Mucosa of descending colon (tissue), 3 donors: Measurements from ENCODE around the gene COQ8A. TPM values are rescaled to one million over a fixed set of nuclear protein-coding genes. Genes with fewer than 3 reads are reported as not detected.

Experiments
- ATAC-seq: fragments of 200-7000 bp; cut with Tn5 transposase; one replicate; pipeline ENCODE4 v1.9.1; 2020; ENCODE audit warnings: mild to moderate bottlenecking, moderate library complexity
- DNase-seq, 3 donors: peaks; one replicate each; pipeline ENCODE4 v3.0.0-alpha.2; 2020
- H3K36me3 ChIP-seq: fragments of 200-600 bp; one replicate; pipeline ENCODE4 v1.8.0; 2021; ENCODE audit warnings: low read depth, mild to moderate bottlenecking
- H3K4me1 ChIP-seq: fragments of 200-600 bp; one replicate; pipeline ENCODE4 v1.8.0; 2021; ENCODE audit warnings: low read depth, mild to moderate bottlenecking
- H3K4me3 ChIP-seq: fragments of 200-600 bp; one replicate; pipeline ENCODE4 v1.8.0; 2021; ENCODE audit warnings: mild to moderate bottlenecking
- H3K9me3 ChIP-seq: fragments of 200-600 bp; one replicate; pipeline ENCODE4 v1.8.0; 2021; ENCODE audit warnings: mild to moderate bottlenecking
- intact Hi-C, 2 donors: fragments of 100-400 bp; cut with DNase I in 1 of 2; cut with micrococcal nuclease in 1 of 2; formaldehyde crosslinking; loops; one replicate each; pipeline versions ENCODE4 v1.11.0 to v1.11.1; 2022; cut with DNase I, micrococcal nuclease
- total RNA-seq, 3 donors: library from RNA; stranded (reverse); fragmentation: NEBNext Ultra II Directional in 2 of 3; extraction: Animal tissue kit (Norgen Biotek cat#: 25700) in 2 of 3; gene quantifications; one replicate each; pipeline versions ENCODE4 v1.2.1 to v1.2.4, GENCODE V29; 2021 to 2023
- TF ChIP-seq, protein P1 (sequence below): fragments of 200-600 bp; IDR thresholded peaks from one replicate; pipeline ENCODE4 v1.8.0; 2022; ENCODE audit warnings: antibody characterized with exemption, mild to moderate bottlenecking
- donor health status: DM: no; HTN: no; CAD: no; lungs with moderate emphysema.
- donor health status: DM: no; HTN: no; CAD: no.
- donor health status: DM: no; HTN: yes; CAD: no.

COQ8A gene
- total RNA-seq, 3 donors from 2014 or later = 47.3 to 77.9 (median 67.1) TPM

DNA sequence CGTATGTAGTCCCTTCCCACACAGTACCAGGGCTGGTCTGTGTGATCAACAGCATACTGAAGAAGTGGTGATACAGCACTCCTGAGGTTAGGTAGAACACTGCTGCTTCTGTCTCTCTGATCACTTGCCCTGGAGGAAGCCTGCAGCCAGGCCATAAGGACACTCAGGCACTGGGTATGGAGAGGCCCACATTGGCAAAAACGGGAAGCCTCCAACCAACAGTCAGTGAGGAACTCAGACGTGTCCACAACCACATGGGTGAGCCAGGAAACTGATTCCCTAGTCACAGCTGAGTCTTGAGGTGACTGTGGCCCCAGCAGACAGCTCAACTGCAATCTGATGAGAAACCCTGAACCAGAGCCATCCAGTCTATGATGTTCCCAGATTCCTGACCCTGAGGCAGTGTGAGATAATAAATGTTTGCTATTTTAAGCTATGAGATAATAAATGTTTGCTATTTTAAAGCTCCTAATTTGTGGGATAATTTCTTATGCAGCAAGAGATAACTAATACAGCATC is 62.5 kb downstream of the COQ8A start:
- TF ChIP-seq, protein P1, sequence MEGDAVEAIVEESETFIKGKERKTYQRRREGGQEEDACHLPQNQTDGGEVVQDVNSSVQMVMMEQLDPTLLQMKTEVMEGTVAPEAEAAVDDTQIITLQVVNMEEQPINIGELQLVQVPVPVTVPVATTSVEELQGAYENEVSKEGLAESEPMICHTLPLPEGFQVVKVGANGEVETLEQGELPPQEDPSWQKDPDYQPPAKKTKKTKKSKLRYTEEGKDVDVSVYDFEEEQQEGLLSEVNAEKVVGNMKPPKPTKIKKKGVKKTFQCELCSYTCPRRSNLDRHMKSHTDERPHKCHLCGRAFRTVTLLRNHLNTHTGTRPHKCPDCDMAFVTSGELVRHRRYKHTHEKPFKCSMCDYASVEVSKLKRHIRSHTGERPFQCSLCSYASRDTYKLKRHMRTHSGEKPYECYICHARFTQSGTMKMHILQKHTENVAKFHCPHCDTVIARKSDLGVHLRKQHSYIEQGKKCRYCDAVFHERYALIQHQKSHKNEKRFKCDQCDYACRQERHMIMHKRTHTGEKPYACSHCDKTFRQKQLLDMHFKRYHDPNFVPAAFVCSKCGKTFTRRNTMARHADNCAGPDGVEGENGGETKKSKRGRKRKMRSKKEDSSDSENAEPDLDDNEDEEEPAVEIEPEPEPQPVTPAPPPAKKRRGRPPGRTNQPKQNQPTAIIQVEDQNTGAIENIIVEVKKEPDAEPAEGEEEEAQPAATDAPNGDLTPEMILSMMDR = no peak
- intact Hi-C loops = no loop called here
- ATAC-seq (no peak), DNase-seq (no peak)
- H3K4me1 ChIP-seq = no peaks in the 10 kb centered on the region
- no peaks in the 10 kb centered on the region for H3K9me3 ChIP-seq
- no peaks in the 10 kb centered on the region for H3K36me3 ChIP-seq
- H3K4me3 ChIP-seq = no peak overlapping the region

DNA sequence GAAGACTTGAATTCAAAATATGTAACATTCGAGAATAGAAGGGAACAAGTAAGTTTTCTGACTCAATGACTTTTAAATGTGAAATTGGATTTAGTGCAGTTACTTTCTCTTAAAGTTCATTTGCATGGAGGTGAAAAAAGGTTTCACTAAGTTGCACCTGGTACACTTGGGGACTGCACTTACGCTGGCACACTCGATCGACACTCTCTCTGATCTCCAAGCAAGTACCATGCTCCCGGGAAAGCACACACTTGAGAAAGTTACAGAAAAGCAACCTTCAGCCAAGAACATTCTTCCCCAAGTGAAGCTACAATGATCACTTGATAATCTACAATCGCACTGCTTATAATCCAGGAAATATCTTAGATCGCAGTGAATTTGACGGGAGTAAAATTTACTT is 63.1 kb downstream of the COQ8A start:
- Histone ChIP-seq H3K4me1 (no peaks in the 10 kb centered on the region), H3K4me3 (no peak overlapping the region), H3K9me3 (no peaks in the 10 kb centered on the region), H3K36me3 (no peaks in the 10 kb centered on the region)
- TF ChIP-seq, protein P1 = no peak
- ATAC-seq (no peak), DNase-seq (no peak)
- intact Hi-C loops = no loop called here

- no peak for ATAC-seq
- no peak for DNase-seq
- Histone ChIP-seq H3K4me3 (no peak overlapping the region), H3K36me3 (no peaks in the 10 kb centered on the region), H3K9me3 (no peaks in the 10 kb centered on the region), H3K4me1 (no peaks in the 10 kb centered on the region)
- TF ChIP-seq, protein P1 = no peak
- intact Hi-C loops = no loop called here
These were observed 64.7 kb downstream of the COQ8A start for GRCh38 chr1:227004796-227005195.

- no peaks in the 10 kb centered on the region for H3K9me3 ChIP-seq
- H3K36me3 ChIP-seq = no peaks in the 10 kb centered on the region
- TF ChIP-seq, protein P1 = no peak
- ATAC-seq (no peak), DNase-seq (no peak)
- intact Hi-C loops = no loop called here
- H3K4me3 ChIP-seq = no peak overlapping the region
- H3K4me1 ChIP-seq = no peaks in the 10 kb centered on the region
These were observed 66.2 kb downstream of the COQ8A start for GRCh38 chr1:227006226-227006796.

DNA sequence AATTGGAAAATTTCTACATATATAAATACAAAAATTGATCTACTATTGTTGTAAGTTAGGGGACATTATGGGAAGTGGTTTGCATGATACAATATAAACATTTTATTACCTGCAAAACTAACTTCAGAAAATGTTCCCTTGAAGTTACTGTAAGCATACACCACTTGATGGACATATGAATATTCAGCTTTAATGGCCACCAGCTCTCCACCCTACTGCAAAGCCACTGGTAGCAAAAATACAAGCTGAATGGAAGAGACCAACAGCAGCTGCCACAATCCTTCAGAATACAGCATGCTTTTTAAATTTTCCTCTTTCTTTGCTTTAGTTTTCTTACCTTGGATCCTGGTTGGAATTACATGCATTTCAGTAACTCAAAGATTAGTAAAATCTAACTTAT is 69.8 kb downstream of the COQ8A start:
- ATAC-seq (no peak), DNase-seq (no peak)
- no peak overlapping the region for H3K4me3 ChIP-seq
- TF ChIP-seq, protein P1 = no peak
- intact Hi-C loops = no loop called here
- H3K9me3 ChIP-seq = no peaks in the 10 kb centered on the region
- H3K4me1 ChIP-seq = no peaks in the 10 kb centered on the region
- H3K36me3 ChIP-seq = no peaks in the 10 kb centered on the region

DNA sequence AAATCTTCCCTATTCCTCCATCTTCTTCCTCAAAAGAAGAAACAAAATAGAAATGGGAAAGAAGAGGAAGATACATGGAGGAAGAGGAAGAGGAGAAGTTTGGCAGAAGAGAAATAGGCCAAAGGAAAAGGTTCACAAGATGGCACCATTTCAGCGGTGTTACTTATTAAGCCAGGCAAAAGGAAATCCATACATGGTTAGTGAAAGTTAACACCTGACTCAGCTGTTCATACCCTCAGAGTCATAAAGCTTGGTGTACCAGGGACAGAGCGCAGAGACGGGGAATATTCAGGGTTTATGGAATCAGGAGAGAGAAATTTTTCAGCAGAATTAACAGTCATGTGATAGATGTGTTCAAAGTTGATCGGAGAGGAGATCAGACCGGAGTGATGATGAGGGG is 70.6 kb downstream of the COQ8A start:
- peak; percentile 97 for ATAC-seq
- H3K4me1 ChIP-seq = no peaks in the 10 kb centered on the region
- no peaks in the 10 kb centered on the region for H3K9me3 ChIP-seq
- no peak overlapping the region for H3K4me3 ChIP-seq
- intact Hi-C loops = no loop called here
- no peaks in the 10 kb centered on the region for H3K36me3 ChIP-seq
- DNase-seq = peak in 1 of 3 donors; percentile 33
- TF ChIP-seq, protein P1 = no peak
